NCI-H526 treated with DMSO at 0.1 percent for 48 hours (cell line): ENCODE results near the gene CPLANE1.
A peak's percentile ranks its signal among the peaks of the same experiment; 100 is the strongest.
"Not testable (repeated sequence)": the region's sequence is repeated elsewhere in the genome, so short reads cannot be mapped to it uniquely, and the experiment has no call there.

Experiments
- DNase-seq: peaks from one replicate; lab custom pipeline; 2025; lab: John Stamatoyannopoulos, UW

CPLANE1 gene

DNA sequence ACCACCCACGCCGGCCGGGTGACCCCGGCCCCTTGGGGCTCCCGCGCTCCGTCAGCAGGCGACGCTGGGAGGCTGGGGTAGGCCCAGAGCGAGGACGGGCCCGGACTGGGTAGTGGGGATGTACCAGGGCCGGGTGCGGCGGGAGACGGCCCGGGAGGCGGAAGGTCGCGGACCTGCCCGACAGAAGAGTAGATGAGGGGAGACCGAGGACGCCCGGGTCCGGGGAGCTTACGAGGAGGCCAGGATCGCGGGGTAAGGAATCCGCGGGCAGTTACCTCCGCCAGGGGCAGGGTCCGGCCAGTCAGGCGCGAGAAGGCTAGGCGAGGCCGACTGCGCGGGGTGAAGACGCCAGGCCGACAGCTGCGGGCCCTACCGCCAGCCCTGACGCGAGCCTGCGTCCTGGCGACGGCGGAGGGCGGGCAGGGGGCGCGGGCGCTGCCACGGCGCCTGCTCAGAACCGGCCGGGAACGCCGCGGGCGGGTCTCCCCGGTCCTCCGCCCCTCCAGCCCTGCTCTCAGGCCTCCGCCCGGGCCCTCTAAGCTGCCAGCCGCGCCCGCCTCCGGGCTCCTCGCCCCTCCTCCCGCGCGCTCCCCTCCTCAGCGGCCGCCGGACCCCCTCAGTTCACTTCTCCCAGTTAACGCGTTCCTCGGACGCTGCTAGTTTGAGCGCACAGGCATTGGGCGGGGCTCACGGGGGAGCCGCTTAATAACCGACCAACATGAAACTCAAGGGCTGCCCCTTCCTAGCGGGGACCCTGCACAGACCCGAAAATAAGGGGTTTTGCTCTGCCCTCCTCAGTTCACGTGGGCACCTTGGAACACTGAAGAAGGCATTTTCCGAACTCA is at the start of gene CPLANE1:
TSS of gene CPLANE1 (minus strand) at position 407 of the 845 bp plus-strand sequence. CDS start 1,678 bp downstream, outside the sequence.
- peak; percentile 88 for DNase-seq

DNA sequence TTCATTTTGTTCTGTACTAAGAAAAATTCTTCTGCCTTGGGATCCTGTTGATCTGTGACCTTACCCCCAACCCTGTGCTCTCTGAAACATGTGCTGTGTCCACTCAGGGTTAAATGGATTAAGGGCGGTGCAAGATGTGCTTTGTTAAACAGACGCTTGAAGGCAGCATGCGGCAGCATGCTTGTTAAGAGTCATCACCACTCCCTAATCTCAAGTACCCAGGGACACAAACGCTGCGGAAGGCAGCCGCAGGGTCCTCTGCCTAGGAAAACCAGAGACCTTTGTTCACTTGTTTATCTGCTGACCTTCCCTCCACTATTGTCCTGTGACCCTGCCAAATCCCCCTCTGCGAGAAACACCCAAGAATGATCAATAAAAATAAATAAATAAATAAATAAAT is 47.1 kb upstream of the CPLANE1 start:
- DNase-seq = not testable (repeated sequence)

DNA sequence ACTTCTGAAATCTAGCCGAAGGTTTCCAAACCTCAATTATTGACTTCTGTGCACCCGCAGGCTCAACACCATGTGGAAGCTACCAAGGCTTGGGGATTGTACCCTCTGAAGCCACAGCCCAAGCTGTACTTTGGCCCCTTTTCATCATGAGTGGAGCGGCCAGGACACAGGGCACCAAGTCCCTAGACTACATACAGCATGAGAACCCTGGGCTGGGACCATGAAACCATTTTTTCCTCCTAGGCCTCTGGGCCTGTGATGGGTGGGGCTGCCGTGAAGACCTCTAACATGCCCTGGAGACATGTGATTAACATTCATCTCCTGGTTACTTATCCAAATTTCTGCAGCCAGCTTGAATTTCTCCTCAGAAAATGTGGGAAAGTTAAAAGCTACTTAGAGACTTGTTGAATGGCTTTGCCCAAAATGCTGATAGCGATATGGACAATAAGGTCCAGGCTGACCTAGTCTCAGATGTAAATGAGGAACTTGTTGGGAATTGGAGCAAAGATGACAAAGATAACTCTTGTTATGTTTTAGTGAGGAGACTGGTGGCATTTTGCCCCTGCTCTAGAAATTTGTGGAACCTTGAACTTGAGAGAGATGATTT is 34.1 kb upstream of the CPLANE1 start:
- DNase-seq = no peak

DNA sequence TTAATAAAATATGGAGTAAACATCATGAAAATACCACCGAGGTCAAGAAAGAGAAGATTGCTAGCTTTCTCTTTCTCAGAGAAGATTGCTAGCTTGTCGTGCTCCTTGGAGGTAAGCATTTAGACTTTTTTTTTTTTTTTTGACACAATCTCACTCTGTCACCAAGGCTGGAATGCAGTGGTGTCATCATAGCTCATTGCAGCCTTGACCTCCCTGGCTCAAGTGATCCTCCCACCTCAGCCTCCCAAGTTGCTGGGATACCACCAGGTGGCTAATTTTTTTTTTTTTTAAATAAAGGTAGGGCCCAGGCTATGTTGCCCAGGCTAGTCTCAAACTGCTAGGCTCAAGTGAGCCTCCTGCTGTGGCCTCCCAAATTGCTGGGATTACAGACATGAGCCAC is 26.3 kb upstream of the CPLANE1 start:
- no peak for DNase-seq

DNA sequence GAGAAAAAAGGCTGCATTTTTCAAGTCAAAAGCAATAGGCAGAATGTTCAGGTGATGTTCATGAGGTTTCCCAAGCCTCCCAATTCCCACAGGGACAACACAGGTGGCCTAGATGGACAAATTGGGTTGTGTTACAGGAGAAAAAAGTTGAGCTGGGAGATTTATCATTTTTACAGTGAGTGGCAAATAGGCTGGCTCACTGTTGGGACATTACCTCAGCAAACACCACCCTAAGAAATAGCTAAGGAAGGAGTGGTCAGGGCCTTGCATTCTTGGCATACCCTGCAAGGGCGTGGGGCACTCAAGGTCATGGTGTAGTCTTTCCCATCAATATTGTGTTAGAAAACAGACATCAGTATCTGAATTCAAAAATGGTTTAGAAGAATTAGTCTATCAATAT is 23.3 kb upstream of the CPLANE1 start:
- DNase-seq = no peak

DNA sequence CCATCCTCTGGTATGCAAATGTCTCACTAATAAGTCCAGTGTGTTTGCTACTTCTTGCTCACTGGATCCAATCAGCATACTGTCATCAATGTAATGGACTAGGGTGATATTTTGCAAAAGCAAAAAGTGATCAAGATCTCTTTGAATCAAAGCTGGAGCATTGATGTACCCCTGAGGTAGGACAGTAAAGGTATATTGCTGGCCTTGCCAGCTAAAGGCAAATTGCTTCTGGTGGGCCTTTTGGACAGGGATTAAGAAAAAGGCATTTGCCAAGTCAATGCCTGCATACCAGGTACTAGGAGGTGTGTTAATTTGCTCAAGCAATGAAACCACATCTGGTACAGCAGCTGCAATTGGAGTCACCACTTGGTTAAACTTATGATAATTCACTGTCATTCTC is 18.9 kb upstream of the CPLANE1 start:
- DNase-seq = not testable (repeated sequence)

DNA sequence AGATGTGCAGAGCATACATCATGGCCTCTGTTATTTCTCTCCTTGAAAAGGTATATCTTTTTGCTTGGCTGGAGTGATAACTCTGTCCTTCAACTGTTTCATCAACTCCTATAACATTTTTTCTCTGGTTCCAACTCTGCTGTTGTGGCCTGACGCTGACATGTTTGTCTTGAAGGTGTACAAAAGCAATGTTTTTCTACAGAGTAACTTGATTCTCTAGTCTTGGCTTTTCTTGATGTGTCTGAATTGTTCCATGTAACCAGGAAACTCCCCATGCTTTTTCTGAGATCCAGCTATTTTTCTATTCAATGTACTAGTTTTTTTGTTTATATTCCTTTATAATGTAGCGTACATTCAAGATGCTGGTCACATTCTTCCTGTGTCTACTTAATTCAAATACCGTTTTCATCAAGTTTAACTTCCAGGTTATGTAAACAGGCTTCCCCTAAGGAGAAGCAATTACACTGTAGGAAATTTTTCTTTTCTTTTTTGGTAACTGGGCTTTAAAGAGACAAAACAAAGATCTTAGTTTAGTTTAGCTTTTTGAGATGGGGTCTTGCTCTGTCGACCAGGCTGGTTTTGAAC is 6.7 kb upstream of the CPLANE1 start:
- DNase-seq = no peak

DNA sequence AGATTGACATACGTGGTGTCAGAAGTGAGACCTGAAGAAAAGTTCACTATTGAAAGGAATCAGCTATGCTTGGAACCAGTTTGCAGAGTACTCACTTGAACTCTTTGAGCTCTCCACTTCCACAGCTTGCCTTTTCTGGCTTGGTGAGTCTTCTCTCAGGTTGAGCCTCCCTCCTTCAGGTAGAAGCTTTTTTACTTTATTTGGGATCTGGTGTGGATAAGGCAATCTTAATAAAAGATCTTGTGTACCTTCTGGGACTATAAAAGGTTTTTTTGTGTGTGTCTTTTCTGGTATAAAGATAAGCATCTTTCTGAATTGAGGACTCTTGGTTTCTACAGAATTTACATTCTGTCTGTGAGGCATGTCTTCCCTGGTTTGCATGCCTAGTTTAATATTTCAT is 5.4 kb upstream of the CPLANE1 start:
- no peak for DNase-seq

DNA sequence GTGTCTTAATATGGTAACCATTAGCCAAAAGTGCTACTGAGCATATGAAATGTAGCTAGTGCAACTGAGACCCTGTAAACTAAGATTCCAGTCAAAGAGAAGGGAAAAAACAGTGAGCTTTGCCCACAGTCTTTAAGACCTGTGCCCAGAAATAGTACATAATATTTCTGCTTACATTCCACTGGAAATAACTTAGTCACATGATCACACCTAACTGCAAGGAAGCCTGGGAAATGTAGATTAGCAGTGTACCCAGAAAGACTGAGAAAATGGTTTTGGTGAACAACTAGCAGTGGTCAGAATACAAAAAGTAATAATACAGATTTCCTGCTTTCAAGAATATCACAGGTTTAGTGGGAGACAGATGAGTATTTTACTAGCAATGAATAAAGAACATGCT is 2.5 kb upstream of the CPLANE1 start:
- DNase-seq = no peak

DNA sequence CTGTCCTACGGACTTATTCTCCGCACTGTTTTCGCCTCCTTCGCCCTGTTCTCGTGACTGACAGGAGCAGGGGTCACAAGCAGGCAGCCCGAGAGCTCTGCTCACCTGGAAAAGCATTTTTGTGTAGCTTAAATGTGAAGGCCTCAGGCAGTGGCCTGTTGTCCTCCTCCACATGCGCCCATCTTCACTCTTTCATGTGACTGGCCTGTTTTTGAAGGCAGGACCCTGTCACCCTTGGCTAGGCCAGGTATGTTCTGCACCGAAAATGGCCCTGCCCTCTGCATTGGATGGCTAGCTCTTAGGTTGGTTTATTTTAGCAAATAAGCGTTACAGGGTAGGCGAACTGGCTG is 614 bp upstream of the CPLANE1 start:
- no peak for DNase-seq

DNA sequence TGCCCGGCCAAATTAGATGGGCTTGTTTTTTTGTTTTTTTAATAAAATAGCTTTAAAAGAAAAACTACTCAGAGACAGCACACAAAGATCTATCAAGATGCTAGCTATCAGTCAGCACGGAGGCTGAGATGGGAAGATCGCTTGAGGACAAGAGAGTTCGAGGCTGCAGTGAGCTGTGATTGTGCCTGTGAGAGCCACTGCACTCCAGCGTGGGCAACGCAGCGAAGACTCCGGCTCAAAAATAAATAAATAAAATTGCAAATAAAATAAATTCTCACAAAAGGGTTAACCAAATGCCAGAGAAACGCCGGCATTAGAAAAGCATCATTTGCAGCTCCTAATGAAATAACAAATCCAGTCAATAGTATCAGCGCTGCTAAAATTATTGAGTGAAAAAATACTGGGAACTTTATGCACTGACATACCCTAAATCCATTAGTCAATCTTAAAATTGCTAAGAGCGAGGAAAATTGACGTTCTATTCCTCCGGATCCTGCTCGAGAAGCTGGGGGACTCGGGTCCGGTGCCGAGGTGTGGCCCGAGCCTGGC is 681 bp downstream of the CPLANE1 start:
- DNase-seq = peak; percentile 81

DNA sequence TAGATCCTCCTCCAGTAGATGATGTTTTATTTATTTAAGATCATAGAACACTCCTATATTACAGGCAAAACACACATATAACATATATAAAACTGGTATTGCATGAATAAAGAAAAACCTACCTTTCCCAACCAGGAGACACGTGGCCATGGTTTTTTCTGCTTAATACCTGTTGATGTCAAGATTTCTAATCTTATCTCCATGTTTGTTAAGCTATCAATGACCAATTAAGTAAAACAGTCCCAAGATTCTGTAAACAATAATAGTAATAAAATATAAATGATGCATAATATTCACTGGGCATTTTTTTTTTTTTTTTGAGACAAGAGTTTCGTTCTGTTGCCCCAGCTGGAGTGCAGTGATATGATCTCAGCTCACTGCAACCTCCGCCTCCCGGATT is 1.7 kb downstream of the CPLANE1 start:
- DNase-seq = no peak

DNA sequence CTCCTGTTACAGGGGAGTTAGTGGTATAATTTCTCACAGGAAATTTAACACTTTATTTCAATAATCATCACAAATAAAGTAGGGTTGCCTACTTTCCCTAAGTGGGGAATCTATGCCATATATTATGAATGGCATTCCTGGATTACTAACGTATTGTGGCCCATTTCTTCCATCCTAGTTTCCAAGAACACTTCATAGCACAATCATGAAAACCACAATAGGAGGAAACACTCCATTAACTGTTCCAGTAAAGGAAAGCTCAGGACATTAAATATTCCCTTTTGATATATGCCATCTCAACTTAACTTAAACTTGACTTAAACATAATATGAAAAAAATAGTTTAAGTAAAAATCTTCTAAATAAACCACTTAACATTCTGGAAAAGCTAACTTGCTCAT is 2.1 kb downstream of the CPLANE1 start:
- no peak for DNase-seq

DNA sequence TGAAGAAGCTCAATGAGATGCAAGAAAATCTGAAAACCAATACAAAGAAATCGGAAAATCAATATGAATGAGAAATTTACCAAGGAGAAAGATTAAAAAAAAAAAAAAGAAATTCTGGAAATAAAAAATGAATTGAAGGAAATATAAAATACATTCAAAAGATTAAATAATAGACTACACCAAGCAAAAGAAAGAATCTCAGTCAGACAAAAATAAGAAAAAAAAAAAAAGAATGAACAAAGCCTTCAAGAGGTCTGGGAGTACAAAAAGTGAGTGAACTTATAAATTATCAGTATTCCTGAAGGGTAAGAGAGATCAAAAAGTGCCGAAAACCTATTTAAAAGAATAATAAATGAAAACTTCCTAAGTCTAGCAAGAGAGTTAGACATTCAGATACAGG is 14.9 kb downstream of the CPLANE1 start:
- DNase-seq = no peak

DNA sequence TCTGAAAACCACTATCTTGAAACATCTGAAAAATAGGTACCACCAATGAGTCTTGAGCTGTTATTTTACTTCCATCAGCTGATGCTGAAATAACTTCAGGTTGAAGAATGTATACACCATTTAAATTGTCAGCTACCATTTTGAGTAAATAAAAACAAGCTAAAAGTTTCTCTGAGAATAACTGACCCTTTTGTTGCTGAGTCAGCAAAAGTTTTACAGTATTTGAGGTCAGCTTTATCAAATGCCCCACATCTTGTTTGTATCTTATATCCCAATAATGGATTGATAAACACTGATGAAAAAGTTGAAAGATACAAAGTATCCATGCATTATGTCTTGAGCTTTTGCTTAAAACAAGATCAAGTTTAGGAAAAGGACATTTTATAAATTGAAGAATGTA is 22.8 kb downstream of the CPLANE1 start:
- no peak for DNase-seq

DNA sequence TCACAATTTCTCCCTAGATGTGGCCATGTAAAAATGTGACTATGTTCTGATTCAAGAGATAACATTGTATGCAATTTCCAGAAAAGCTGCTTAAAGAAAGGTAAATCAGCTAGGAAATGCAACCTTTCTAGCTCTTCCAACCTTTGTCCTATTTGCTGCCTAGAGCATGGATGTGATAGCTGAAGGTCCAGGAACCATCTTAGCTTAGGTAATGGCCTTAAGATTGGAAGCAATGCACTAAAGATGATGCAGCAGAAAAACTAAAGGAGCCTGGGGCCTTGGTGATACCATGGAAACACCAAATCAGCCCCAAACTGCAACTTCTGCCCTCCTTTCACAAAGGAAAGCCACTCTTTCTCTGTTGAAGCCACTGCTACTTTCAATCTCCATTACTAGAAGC is 27.0 kb downstream of the CPLANE1 start:
- no peak for DNase-seq

DNA sequence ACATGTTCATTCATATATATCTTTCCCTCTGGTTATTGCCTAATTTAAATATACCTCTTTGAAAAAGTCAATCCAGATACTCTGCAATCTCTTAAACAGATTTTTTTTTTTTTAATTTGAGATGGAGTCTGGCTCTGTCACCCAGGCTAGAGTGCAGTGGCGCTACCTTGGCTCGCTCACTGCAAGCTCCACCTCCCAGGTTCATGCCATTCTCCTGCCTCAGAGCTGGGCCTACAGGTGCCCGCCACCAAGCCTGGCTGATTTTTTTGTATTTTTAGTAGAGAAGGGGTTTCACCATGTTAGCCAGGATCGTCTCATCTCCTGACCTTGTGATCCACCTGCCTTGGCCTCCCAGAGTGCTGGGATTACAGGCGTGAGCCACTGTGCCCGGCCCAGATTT is 28.8 kb downstream of the CPLANE1 start:
- not testable (repeated sequence) for DNase-seq

DNA sequence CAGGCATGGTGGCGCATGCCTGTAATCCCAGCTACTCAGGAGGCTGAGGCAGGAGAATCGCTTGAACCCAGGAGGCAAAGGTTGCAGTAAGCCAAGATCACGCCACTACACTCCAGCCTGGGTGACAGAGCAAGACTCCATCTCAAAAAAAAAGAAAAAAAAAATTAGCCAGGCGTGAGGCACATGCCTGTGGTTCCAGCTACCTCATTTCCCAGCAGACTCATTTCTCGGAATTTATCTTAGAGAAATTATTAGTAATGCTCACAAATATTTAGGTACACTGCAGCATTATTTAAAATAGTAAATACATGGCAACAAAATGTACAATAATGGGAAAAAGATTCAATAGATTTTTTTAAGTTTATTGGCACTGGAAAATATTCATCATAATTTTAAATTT is 29.8 kb downstream of the CPLANE1 start:
- DNase-seq = not testable (repeated sequence)

DNA sequence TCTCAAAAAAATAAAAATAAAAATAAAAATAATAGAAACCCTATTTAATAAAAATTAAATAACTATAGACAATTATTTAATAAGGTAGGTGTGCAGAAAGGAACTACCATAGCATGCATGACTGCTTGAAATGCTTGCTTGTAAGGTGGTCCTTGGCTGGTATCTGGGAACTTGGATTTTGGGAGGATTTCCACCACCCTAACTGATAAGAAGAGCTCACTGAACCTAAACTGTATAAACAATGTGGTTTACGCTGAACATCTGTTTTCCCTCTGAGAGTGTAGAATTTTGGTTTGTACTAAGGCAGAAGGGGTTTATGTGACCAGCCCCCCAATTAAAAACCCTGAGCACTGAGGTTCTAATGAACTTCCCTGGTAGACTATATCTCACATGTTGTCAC is 31.2 kb downstream of the CPLANE1 start:
- DNase-seq = no peak

DNA sequence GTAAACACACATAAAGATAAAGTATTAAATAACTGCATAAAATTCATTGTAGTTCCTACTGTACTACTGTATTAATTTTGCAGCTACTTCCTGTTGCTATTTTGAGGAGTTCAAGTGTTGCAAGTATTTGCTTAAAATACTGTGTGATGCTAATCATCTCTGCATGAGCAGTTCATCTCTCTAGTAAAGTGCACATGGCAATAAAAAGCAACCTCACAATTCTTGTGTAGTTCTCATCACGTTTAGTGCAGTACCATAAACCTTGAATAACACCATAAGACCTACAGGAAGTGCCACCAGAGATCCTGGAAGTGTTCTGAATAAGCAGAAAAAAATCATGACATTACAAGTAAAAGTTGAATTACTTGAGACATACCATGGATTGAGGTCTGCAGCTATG is 34.6 kb downstream of the CPLANE1 start:
- DNase-seq = peak; percentile 17

DNA sequence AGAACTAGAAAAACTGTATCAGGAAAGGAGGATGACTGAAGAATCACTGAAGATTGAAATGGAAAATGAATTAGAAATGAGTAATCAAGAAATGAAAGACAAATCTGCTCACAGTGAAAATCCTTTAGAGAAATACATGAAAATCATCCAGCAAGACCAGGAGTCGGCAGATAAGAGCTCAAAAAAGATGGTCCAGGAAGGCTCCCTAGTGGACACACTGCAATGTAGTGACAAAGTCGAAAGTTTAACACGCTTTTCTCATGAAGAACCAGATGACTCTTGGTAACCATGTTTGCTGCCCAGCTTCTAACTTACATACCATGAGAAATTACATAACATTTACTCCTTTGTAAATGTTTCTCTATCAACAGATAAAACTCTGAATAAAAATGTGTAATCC is 37.1 kb downstream of the CPLANE1 start:
- DNase-seq = no peak

DNA sequence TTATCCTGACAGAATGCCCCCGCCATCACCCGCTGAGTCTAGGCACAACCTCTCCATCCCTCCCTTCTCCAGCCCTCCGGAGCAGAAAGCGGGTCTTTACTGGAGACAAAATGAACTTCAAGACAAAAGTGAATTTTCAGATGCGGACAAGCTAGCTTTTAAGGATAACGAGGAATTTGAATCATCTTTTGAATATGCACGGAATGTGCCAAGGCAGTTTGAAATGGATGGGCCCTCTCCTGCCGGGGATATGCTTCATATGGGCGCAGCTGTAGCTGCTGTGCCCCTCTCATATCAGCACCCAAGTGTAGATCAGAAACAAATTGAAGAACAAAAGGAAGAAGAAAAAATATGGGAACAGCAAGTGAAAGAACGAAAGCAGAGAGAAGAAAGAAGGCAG is 37.5 kb downstream of the CPLANE1 start:
- DNase-seq = no peak
